ENCODE data around the gene CDKN3. TPM values are rescaled to one million over a fixed set of nuclear protein-coding genes. Genes with fewer than 3 reads are reported as not detected.
A peak's percentile ranks its signal among the peaks of the same experiment; 100 is the strongest.

The CDKN3 gene, protein sequence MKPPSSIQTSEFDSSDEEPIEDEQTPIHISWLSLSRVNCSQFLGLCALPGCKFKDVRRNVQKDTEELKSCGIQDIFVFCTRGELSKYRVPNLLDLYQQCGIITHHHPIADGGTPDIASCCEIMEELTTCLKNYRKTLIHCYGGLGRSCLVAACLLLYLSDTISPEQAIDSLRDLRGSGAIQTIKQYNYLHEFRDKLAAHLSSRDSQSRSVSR
- total RNA-seq: 1 to 10 TPM; 1.4 to 3.4 TPM
- long read RNA-seq, donor 1: 0 reads
- long read RNA-seq, donor 2: 0 reads

DNA sequence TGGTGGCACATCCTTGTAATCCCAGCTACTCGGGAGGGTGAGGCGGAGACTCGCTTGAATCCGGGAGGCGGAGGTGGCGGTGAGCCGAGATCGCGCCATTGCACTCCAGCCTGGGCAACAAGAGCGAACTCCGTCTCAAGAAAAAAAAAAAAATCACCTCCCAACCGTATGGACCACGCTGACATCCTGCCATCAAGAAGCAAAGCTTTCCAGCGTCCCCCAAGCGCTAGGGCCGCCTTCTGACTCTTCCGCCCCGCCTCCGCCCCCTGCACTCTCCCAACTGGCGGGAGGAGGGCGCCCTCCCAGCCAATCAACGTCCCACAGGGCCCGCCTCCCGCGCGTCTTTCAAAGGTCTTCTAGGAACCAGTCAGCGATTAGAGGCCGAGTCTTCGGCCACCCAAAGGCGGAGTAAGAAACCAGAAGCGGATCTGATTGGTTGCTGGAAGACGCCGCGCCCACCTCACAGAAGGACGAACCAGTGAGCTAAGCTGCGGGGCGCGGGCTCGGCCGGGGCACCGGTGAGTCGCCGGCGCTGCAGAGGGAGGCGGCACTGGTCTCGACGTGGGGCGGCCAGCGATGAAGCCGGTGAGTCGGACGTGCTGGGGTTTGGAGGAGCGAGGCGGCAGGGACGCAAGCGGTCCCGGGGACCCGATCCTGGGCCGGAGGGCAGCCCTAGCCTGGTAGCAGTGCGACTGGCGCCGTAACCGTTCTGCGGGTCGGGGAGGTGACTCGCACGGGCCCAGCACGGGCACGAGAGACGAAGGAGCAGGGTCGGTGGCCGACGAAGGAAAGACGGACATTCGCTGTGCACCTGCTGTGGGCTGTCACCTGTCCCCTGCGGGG lies at the start of gene CDKN3:
Gene CDKN3, plus strand, starts transcription at position 515 of the 843 bp plus-strand sequence. Its CDS starts 62 bp downstream, at position 577.
- intact Hi-C loops (cut with DNase I): no loop called here
- peak; percentile 99 for DNase-seq (ENCODE audit: low spot score)

DNA sequence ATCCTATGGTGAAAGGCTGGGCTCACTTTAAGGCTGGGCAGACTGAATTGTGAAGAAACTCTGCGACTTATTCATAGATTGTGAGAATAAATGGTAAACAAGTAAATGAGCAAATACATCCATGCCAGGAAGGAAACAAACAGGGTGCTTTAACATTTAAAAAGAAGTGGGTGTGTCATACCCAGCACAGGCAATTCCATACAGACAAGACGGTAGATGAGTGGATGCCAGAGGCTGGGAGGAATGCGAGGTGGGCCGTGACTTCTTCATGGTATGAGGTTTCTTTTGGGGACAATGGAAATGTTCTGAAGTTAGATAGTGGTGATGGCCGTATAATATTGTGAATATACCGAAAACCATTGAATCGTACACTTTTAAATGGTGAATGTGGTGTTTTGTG lies 49.8 kb upstream of the CDKN3 start:
- no peak for DNase-seq (ENCODE audit: low spot score)
- intact Hi-C loops (cut with DNase I): loop anchor here in 1 of 2 donors (10.0 kb wide), 2 partner anchors 172 to 812 kb away; no protein-coding TSS in a partner anchor

DNA sequence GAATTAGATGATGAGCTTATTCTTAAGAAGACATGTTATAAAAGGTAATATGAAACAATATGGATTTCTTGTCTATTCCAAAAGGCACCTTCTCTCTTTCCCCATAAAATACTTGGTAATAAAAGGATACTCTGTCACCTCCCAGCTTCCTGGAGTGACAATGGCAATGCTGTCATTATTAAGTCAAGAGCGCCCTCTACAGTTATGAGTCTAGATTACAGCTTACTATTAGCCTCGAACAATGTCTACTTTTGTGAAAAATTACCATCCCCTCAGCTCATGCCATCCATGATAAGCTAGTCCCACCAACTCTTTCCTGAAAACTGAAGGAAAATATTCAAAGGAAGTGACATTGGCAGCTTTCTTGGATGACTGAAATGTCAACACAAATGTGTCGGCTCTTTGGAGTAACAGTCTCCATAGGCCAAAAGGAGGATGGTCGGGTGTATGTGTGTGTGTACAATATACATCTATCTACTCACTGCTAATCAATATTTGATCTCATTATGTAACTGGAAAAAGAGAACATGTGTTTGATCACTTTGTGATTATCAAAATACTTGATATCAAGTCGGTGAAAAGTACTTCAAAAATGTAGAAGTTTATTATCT lies 48.7 kb upstream of the CDKN3 start:
- intact Hi-C loops (cut with DNase I): loop anchor here in 1 of 2 donors (10.0 kb wide), 2 partner anchors 173 to 813 kb away; no protein-coding TSS in a partner anchor
- no peak for DNase-seq (ENCODE audit: low spot score)

DNA sequence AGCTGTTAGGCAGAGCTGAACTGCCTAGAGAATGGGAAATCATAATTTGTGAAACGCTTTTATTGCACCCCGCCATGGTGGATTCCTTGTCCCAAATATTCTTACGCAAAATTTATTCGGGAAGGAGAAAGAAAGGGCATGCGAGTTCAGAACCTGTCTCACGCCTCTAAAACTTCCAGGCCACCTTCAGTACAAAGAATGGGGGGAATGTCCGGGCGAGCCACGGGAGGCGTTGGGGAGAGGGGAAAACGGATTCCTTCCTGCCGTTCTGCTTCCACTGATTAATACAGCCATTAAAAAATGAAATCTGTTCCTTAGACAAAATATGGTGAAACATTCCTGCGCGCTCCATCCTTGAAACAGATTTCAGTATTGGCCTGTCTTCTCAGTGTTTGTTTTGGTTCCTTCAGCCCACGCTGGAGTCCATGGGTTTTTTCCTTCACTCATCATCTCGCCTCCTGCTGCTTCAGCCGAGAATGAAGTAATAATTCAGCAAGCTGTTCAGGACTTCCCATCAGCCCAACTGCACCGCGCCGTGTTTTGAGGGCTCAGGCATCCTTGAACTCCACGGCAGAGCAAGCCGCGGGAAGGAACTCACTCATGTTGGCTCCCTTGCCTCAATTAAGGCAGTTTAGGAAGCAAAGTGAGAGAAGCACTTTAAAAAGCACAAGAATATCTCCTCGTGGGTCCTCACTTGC lies 47.7 kb upstream of the CDKN3 start:
- peak; percentile 84 for DNase-seq (ENCODE audit: low spot score)
- intact Hi-C loops (cut with DNase I): loop anchor here in 1 of 2 donors (10.0 kb wide), 2 partner anchors 174 to 814 kb away; no protein-coding TSS in a partner anchor

DNA sequence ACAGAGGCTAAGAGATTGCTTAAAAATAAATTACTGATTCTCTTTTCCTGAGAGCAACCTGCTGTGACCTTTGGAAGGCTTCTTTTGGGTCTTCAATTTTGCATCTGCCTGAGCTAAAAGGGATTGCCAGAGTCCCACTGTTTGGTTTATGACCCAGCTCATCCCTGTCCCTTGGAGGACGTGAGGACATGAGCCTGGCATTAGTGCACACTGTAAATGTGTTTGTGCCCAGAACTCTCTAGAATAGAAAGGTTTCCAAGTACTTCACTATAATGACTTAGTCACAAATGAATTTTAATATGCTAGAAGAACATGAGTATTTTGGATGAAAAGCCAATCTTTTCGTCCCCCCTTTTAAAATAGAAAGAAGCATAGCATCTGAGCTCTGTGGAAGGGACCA lies 47.1 kb upstream of the CDKN3 start:
- intact Hi-C loops (cut with DNase I): loop anchor here in 1 of 2 donors (10.0 kb wide), 2 partner anchors 175 to 815 kb away; no protein-coding TSS in a partner anchor
- no peak for DNase-seq (ENCODE audit: low spot score)

DNA sequence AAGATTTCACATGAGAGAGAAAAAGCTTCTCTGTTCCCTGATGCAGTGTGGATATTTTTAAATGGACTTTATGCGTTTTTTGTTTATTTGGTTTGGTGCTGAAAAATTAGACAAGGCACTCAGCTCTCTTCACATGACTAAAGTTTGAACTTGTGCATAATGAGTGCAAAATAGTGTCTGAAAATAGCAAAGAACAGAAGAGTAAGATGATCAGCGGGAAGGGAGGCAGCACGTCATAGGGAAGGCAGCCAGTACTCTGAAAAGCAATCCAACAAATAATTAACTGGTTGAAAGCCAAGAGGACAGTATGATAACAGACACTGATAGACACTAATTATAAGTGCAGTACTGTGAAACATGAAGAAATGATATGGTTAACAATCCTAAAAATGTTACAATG lies 46.6 kb upstream of the CDKN3 start:
- no peak for DNase-seq (ENCODE audit: low spot score)
- intact Hi-C loops (cut with DNase I): no loop called here

DNA sequence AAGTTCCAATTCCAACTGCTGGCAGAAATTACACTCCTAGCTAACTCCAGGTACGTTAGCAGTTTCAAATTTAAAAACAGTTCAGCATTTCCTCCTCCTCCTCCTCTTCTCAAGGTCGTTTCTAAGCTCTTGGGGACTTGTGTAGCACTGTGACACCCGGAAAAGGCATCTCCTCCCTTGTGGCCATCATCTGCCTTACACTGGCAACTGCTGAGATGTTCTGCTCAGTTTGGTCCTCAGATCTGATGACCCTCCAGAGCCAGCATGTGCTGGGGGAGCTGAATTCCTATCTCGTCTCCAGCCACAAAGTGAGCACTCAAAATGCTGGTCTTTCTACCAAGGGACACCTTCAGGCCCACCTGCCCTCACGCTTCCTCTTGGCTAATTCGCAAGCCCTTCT lies 43.5 kb upstream of the CDKN3 start:
- DNase-seq (ENCODE audit: low spot score): no peak
- intact Hi-C loops (cut with DNase I): no loop called here

DNA sequence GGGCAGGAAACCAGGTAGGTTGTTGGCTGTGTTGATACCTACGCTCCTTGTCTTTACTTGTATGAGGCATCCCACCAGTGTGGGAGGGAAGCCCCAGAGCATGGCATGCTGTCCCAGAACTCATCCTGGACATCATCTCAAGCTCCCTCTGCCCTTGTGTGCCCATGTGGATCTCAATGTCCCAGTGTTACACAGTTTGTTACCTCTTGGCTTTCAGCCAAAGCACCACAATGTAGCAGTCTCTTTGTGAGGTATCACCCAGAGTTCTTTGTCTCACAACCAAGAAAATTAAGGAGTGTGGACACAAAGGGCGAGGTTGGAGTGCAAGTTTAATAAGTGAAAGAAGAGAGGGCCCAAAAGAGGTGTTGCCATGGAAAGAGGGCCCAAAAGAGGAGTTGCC lies 43.1 kb upstream of the CDKN3 start:
- DNase-seq (ENCODE audit: low spot score): no peak
- intact Hi-C loops (cut with DNase I): no loop called here

DNA sequence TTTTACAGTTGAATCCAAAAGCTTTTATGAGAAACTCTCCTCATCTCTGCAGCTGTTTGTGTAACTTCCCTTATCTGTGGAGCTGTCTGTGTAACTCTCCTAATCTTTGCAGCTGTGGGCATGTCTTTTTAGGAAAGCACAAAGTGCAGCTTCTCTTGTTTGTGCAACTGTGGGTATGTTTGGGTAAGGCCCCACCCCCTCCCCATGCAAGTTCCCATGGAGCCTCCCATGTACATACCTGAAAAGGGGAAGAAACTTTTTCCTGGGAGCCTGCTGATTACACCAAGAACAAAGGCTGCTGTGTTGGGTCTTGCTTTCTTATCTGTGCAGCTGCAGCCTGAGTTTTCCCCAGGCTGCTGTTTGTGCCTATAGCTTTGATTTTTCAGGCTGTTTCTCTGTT lies 42.7 kb upstream of the CDKN3 start:
- intact Hi-C loops (cut with DNase I): no loop called here
- DNase-seq (ENCODE audit: low spot score): no peak

DNA sequence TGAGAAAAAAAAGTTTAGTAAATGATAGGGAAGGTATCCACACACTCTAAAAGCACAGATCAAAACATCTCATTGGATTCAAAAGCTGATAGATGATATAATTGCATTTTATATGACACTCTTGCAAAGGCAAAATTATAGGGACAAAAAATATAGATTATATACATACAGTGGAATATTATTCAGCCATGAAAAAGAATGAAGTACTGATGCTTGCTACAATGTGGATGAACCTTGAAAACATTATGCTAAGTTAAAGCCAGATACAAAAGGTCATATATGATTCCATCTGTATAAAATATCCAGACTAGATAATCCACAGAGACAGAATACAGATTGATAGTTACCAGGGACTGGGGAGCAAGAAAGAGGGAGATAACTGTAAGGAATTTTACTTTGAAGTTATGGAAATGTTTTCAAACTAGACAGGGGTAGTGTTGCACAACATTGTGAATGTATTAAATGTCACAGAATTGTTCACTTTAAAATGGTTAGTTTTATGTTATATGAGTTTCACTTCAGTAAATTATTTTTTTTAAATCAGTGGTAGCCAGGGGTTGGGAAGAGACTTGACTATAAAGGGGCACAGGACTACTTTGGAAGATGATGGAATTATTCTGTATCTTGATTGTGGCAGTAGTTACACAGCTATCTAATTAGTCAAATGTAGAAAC lies 41.7 kb upstream of the CDKN3 start:
- no peak for DNase-seq (ENCODE audit: low spot score)
- intact Hi-C loops (cut with DNase I): no loop called here

DNA sequence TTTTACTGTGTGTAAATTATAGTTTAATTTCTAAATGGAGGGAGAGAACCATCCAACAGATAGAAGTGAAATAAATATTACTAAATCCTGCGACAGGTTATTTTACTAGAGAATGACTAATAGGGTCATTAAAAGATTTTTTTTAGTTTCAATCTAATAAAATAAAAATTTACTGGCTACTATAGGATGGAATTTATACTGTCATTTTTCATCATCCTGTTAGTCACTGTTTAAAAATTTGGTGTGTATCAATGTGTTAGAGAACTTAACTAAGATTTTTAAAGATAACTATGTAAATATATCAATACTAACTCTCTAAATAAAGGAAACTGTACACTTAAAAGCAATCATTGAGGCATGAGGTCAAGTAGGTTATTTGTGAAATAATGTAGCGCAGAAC lies 41.1 kb upstream of the CDKN3 start:
- intact Hi-C loops (cut with DNase I): no loop called here

DNA sequence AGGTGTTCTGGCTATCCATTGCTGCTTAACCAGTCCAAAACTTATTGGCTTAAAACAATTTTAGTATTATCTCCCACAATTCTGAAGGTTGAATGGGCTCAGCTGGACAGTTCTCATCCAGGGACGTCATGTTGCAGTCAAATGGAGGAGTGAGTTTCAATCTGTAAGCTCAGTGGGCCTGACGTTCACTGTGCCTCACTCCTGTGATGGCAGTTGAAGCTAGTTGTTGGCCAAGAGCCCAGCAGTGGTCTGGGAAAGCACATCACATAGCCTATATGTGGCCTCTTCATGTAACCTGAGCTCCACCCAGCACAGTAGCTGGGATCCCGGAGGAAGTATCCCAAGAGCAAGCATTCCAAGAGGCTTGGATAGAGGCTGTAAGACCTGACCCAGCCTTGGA lies 40.6 kb upstream of the CDKN3 start:
- intact Hi-C loops (cut with DNase I): no loop called here
- no peak for DNase-seq (ENCODE audit: low spot score)

More for the DNA sequence above, 41.1 kb upstream of the CDKN3 start:
- DNase-seq (ENCODE audit: low spot score): no peak

DNA sequence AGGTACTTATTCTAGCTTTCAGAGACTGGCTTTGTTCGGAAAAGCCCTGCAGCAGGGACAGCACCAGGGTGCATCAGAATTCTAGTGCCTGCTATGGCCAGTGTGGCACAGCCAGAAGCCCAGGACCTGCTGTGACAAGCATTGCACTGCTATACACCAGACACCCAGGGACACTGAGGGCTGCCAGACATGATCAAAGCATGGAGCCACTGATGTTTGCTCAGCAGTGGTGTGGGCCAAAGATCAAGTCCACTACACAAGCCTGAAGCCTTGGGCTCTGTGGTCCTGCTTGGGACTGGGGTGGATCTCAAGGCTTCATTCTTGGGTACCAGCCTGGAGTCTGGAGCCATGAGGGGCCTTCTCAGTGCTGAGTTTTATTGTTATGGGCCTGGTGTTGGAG lies 36.1 kb upstream of the CDKN3 start:
- no peak for DNase-seq (ENCODE audit: low spot score)
- intact Hi-C loops (cut with DNase I): no loop called here

DNA sequence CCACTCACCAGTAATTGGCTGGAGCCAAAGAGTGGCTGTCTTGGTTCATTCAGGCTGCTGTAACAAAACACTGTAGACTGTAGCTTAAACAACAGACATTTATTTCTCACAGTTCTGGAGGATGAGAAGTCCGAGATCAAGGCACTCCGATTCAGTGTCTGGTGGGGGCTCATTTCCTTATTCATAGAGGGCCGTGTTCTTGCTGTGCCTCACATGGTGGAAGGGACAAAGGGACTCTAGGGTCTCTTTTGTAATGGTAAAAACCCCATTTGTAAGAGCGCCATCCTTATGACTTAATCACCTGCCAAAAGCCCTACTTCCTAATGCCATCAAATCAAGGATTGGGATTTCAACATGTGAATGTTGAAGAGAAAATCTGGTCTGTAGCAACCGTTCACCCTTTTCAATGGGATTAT lies 34.7 kb upstream of the CDKN3 start:
- intact Hi-C loops (cut with DNase I): no loop called here
- DNase-seq (ENCODE audit: low spot score): no peak

DNA sequence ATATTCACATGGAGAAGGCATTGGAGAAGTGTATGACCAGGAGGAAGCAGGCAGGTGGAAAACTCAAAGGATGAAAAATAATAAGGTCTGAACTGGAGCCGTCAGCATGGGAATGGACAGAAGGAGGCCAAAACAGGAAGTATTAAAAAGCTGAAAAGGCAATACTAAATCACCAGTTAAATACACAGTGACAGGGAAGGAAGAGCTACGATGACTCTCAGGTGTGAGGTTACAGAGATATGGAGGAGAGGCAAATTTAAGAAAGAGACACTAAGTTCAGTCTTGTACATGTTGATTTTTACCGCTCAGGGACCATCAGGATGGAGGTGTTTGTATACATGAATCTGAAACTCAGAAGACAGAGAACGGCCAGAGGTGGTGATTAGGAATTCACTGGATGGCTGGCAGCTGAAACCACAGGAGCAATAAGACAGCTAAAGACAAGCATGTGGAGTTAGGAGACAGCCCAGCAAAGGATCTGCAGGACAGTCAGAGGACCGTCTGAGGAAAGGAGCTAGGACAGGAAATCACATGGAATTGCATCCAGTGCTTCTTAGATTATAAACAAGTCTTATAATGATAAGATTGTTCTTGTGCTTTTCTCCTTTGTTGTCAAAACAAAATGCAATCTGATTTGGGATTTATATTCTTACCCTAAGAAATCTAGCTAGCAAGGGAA lies 33.9 kb upstream of the CDKN3 start:
- DNase-seq (ENCODE audit: low spot score): no peak
- intact Hi-C loops (cut with DNase I): no loop called here

DNA sequence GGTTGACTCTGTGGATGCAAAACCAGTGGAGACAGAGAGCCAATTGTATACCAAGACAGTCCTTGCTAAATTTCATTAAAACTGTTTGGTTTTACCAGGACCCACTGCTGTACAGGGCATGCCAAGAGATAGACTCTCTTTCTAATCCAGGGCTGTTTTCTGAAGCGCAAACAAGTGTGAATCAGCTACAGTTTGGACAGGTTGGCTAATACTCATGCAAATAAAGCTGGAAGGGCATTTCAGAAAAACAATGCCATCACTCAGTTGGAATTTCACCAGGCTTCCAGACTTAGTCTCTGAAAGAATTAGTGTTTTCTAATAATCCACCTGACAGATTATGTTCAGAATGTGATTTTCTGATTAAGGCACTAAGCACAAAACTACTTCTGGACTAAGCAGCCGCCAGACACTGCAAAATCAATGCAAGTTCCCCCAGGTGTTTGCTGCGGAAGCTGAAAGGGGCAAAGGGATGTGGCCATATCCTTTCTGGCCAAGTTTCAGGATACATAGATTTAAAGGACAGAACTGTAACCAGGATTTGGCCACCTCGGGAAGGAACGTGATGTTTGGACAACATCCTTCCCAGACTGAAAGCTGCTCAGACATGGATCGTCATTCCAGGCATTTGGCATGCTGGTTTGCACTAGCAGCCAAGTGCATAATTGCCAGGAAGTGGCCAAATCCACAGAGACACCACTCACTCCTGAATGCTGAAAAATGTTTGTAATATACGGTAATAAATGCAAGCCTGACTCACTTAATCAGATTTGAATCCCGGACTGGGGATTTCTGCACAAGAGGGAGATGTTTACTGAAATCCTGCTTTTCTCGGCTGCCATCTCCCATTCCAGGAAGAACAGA lies 32.0 kb upstream of the CDKN3 start:
- intact Hi-C loops (cut with DNase I): no loop called here
- DNase-seq (ENCODE audit: low spot score): peak; percentile 87

All from posterior vena cava (tissue), 2 donors.